Kidney (tissue), 14 donors: ENCODE data around the gene CALML6. TPM values are rescaled to one million over a fixed set of nuclear protein-coding genes. Genes with fewer than 3 reads are reported as not detected.

Source experiments
- DNase-seq, 5 donors: peaks; one replicate each; pipeline ENCODE4 v3.0.0-alpha.2; 2013 to 2020
- FAIRE-seq: peaks from 2 replicates; lab custom pipeline; 2012; peaks lifted over from hg19 to GRCh38; lab: Jason Lieb, UNC
- H3K27ac ChIP-seq, 2 donors: one replicate each; pipeline ENCODE4 v1.7.0; 2013; ENCODE audit warnings: low read depth in 2 of 2, low read length in 2 of 2, inconsistent platforms in 1 of 2
- H3K27me3 ChIP-seq: one replicate; pipeline ENCODE4 v1.7.1; 2013; ENCODE audit warnings: low read length, inconsistent platforms; ENCODE audit not compliant: control insufficient read depth, insufficient read depth
- H3K36me3 ChIP-seq, 3 donors: one replicate each; pipeline versions ENCODE4 v1.7.0 to v1.7.1; 2013; ENCODE audit warnings: low read length in 3 of 3, control low read depth in 1 of 3, inconsistent platforms in 1 of 3; ENCODE audit not compliant: insufficient read depth in 3 of 3, control insufficient read depth in 2 of 3
- H3K4me1 ChIP-seq, 3 donors: one replicate each; pipeline versions ENCODE4 v1.7.0 to v1.7.1; 2013; ENCODE audit warnings: low read length in 3 of 3, inconsistent platforms in 1 of 3, low read depth in 1 of 3; ENCODE audit not compliant: control insufficient read depth in 2 of 3, insufficient read depth in 2 of 3
- H3K4me3 ChIP-seq, 3 donors: one replicate each; pipeline versions ENCODE4 v1.7.0 to v1.8.1; 2013; ENCODE audit warnings: low read length in 3 of 3, control low read depth in 1 of 3, inconsistent platforms in 1 of 3
- H3K9ac ChIP-seq, 3 donors: one replicate each; pipeline versions ENCODE4 v1.7.0 to v1.7.1; 2013; ENCODE audit warnings: low read length in 3 of 3, control low read depth in 1 of 3, inconsistent platforms in 1 of 3
- H3K9me3 ChIP-seq, 3 donors: one replicate each; pipeline versions ENCODE4 v1.7.0 to v1.7.1; 2013; ENCODE audit warnings: low read length in 3 of 3, control low read depth in 1 of 3, inconsistent platforms in 1 of 3; ENCODE audit not compliant: control insufficient read depth in 2 of 3, insufficient read depth in 1 of 3
- intact Hi-C: fragments of 100-400 bp; cut with DNase I; formaldehyde crosslinking; loops from one replicate; pipeline ENCODE4 v1.11.1; 2022
- polyA plus RNA-seq: library from polyadenylated mRNA; stranded (reverse); fragments of 350-450 nt; fragmentation: Illumina TruSeq; extraction: RNeasy Lipid Tissue Mini Kit (QIAGEN cat#74804); gene quantifications from one replicate; pipeline ENCODE4 v1.2.3, GENCODE V29; 2014; ENCODE audit warnings: low read depth, low replicate concordance; ENCODE audit not compliant: insufficient read depth
- total RNA-seq: library from RNA; stranded (reverse); fragmentation: NEBNext Ultra II Directional; extraction: Animal tissue kit (Norgen Biotek cat#: 25700); gene quantifications from one replicate; pipeline ENCODE4 v1.2.1, GENCODE V29; 2021
- TF ChIP-seq, protein P1 (sequence below): IDR thresholded peaks from 3 replicates; pipeline ENCODE4 v1.5.1; 2012; ENCODE audit warnings: mild to moderate bottlenecking, moderate library complexity, borderline replicate concordance; ENCODE audit not compliant: insufficient read depth; ENCODE audit errors: extremely low read depth
- donor health status: control.
- donor health status: control.
- donor health status: control.
- donor health status: control.
- donor health status: control.
- donor health status: DM: yes; HTN: yes; CAD: no.
- donor health status: Normal renal cell carcinoma (clear cell type).

Gene CALML6
- total and polyA plus RNA-seq, 2 donors from 2014 or later = 0.13 to 1.2 TPM

DNA sequence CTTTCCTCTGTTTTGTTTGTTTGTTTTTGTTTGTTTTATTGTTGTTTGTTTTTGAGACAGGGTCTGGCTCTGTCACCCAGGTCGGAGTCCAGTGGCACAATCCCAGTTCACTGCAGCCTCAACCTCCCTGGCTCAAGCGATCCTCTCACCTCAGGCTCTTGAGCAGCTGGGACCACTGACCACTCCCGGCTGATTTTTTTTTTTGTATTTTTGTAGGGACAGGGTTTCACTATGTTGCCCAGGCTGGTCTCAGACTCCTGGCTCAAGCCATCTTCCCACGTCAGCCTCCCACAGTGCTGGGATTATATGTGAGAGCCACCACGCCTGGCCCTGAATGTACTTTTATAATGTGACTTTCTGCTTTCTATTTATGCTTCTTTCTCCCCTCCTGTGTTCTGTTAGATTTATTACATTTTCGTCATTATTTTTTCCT is 5.0 kb upstream of the CALML6 start:
- Histone ChIP-seq H3K9ac (peak overlapping the region in 1 of 3 donors; percentile 26), H3K36me3 (no peaks in the 10 kb centered on the region), H3K4me1 (peaks cover 0 to 13% (median 0%) of the 10 kb centered on the region in 3 donors), H3K4me3 (peak overlapping the region in 1 of 3 donors; percentile 46), H3K27me3 (no peaks in the 10 kb centered on the region), H3K27ac (no peak overlapping the region), H3K9me3 (no peaks in the 10 kb centered on the region)
- intact Hi-C loops = no loop called here
- peak in 1 of 5 donors; percentile 50 for DNase-seq
- no peak for FAIRE-seq
- TF ChIP-seq, protein P1, sequence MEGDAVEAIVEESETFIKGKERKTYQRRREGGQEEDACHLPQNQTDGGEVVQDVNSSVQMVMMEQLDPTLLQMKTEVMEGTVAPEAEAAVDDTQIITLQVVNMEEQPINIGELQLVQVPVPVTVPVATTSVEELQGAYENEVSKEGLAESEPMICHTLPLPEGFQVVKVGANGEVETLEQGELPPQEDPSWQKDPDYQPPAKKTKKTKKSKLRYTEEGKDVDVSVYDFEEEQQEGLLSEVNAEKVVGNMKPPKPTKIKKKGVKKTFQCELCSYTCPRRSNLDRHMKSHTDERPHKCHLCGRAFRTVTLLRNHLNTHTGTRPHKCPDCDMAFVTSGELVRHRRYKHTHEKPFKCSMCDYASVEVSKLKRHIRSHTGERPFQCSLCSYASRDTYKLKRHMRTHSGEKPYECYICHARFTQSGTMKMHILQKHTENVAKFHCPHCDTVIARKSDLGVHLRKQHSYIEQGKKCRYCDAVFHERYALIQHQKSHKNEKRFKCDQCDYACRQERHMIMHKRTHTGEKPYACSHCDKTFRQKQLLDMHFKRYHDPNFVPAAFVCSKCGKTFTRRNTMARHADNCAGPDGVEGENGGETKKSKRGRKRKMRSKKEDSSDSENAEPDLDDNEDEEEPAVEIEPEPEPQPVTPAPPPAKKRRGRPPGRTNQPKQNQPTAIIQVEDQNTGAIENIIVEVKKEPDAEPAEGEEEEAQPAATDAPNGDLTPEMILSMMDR = no peak

- Histone ChIP-seq H3K36me3 (no peaks in the 10 kb centered on the region), H3K27me3 (no peaks in the 10 kb centered on the region), H3K9me3 (no peaks in the 10 kb centered on the region), H3K4me1 (peaks cover 0 to 13% (median 0%) of the 10 kb centered on the region in 3 donors), H3K27ac (no peak overlapping the region), H3K4me3 (no peak overlapping the region), H3K9ac (no peak overlapping the region)
- TF ChIP-seq, protein P1 = no peak
- DNase-seq (peak in 2 of 5 donors; percentile 51 to 68), FAIRE-seq (no peak)
- intact Hi-C loops = no loop called here
Measured at GRCh38 chr1:1910651-1911331, 4.3 kb upstream of the CALML6 start.

DNA sequence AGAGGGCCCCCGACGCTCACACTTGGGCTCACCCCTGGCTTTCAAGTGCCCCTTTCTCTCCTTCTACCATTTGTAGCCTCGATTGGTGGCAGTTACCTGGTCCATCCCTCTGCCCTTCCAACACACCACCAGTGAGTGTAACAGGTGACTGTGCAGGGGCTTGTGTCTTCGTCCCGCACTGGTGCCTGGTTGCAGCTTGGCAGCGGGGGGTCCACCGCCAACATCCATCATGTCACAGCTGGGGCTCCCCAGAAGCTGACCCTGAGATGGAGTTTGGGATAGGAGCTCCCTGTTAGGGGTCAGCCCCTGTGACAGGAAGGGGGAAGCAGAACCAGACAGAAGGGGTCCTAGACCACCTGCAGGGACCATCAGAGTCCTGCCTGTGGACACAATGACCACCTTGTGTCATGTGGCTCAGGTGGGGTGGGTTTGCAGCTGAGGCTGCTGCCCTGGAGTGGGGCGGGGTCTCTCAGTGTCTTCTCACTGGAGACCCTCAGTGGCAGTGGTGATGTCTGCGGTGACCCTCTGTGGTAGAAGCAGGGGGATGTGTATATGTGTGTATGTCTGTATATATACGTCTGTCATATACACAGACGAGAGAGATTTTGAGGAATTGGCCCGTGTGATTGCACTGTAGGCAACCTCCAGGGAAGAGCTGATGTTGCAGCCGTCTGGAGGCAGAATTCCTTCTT is 3.6 kb upstream of the CALML6 start:
- peaks cover 0 to 10% (median 0%) of the 10 kb centered on the region in 3 donors for H3K4me1 ChIP-seq
- no peak overlapping the region for H3K27ac ChIP-seq
- intact Hi-C loops = no loop called here
- no peaks in the 10 kb centered on the region for H3K9me3 ChIP-seq
- DNase-seq (peak in 2 of 5 donors; percentile 51 to 64), FAIRE-seq (no peak)
- H3K4me3 ChIP-seq = no peak overlapping the region
- no peak overlapping the region for H3K9ac ChIP-seq
- H3K36me3 ChIP-seq = no peaks in the 10 kb centered on the region
- no peaks in the 10 kb centered on the region for H3K27me3 ChIP-seq
- TF ChIP-seq, protein P1 = no peak
